OCI-LY7 (cell line): ENCODE data around the gene CNOT9.

Experiments used
- EZH2phosphoT487 ChIP-seq: fragments of 200-600 bp; sonication (generic); IDR thresholded peaks from 2 replicates; pipeline ENCODE4 v1.6.1; 2018; ENCODE audit warnings: low read depth, borderline replicate concordance, mild to moderate bottlenecking, mixed run types, antibody characterized with exemption, low read length, moderate library complexity, mixed read lengths
- TF ChIP-seq, protein P1 (sequence below): fragments of 200-600 bp; sonication (generic); conservative IDR thresholded peaks from 2 replicates; pipeline ENCODE4 v1.5.1; 2014; ENCODE audit warnings: mild to moderate bottlenecking, antibody characterized with exemption, low read length, moderate library complexity, mixed read lengths

- TF ChIP-seq, protein P1, sequence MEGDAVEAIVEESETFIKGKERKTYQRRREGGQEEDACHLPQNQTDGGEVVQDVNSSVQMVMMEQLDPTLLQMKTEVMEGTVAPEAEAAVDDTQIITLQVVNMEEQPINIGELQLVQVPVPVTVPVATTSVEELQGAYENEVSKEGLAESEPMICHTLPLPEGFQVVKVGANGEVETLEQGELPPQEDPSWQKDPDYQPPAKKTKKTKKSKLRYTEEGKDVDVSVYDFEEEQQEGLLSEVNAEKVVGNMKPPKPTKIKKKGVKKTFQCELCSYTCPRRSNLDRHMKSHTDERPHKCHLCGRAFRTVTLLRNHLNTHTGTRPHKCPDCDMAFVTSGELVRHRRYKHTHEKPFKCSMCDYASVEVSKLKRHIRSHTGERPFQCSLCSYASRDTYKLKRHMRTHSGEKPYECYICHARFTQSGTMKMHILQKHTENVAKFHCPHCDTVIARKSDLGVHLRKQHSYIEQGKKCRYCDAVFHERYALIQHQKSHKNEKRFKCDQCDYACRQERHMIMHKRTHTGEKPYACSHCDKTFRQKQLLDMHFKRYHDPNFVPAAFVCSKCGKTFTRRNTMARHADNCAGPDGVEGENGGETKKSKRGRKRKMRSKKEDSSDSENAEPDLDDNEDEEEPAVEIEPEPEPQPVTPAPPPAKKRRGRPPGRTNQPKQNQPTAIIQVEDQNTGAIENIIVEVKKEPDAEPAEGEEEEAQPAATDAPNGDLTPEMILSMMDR, result no peak
- TF ChIP-seq EZH2phosphoT487, result no peak
These were observed 74.1 kb downstream of the CNOT9 start for GRCh38 chr2:218642786-218643185.
